IPS-15b (cell line): Measurements from ENCODE around the gene SMG7.

Experiments
- H3K27me3 ChIP-seq: one replicate; pipeline ENCODE4 v1.6.1; 2013; ENCODE audit warnings: low read length; ENCODE audit not compliant: control insufficient read depth, insufficient read depth
- H3K36me3 ChIP-seq: one replicate; pipeline ENCODE4 v1.6.1; 2013; ENCODE audit warnings: low read length; ENCODE audit not compliant: control insufficient read depth, insufficient read depth
- H3K4me1 ChIP-seq: one replicate; pipeline ENCODE4 v1.6.1; 2013; ENCODE audit warnings: mild to moderate bottlenecking, low read length; ENCODE audit not compliant: control insufficient read depth, insufficient read depth
- H3K4me3 ChIP-seq: one replicate; pipeline ENCODE4 v1.5.1; 2013; ENCODE audit warnings: low read depth, low read length
- H3K9ac ChIP-seq: one replicate; pipeline ENCODE4 v1.6.1; 2013; ENCODE audit warnings: low read depth, mild to moderate bottlenecking, low read length
- H3K9me3 ChIP-seq: one replicate; pipeline ENCODE4 v1.6.1; 2013; ENCODE audit warnings: mild to moderate bottlenecking, low read length; ENCODE audit not compliant: control insufficient read depth, insufficient read depth

Gene SMG7

GRCh38 chr1:183517401-183517800 is 45.1 kb downstream of the SMG7 start:
- Histone ChIP-seq H3K9ac (no peak overlapping the region), H3K36me3 (peaks cover 8% of the 10 kb centered on the region), H3K4me1 (no peaks in the 10 kb centered on the region), H3K4me3 (no peak overlapping the region), H3K9me3 (no peaks in the 10 kb centered on the region), H3K27me3 (no peaks in the 10 kb centered on the region)

GRCh38 chr1:183520379-183520778 is 48.1 kb downstream of the SMG7 start:
- Histone ChIP-seq H3K9me3 (no peaks in the 10 kb centered on the region), H3K4me1 (no peaks in the 10 kb centered on the region), H3K9ac (no peak overlapping the region), H3K4me3 (no peak overlapping the region), H3K36me3 (peaks cover 8% of the 10 kb centered on the region), H3K27me3 (no peaks in the 10 kb centered on the region)

- no peaks in the 10 kb centered on the region for H3K4me1 ChIP-seq
- no peaks in the 10 kb centered on the region for H3K27me3 ChIP-seq
- no peaks in the 10 kb centered on the region for H3K9me3 ChIP-seq
- no peak overlapping the region for H3K9ac ChIP-seq
- H3K36me3 ChIP-seq, result peaks cover 8% of the 10 kb centered on the region
- H3K4me3 ChIP-seq, result no peak overlapping the region
Observed at GRCh38 chr1:183522104-183522503, 49.8 kb downstream of the SMG7 start.

- Histone ChIP-seq H3K36me3 (peaks cover 5% of the 10 kb centered on the region), H3K4me1 (no peaks in the 10 kb centered on the region), H3K4me3 (no peak overlapping the region), H3K27me3 (no peaks in the 10 kb centered on the region), H3K9me3 (no peaks in the 10 kb centered on the region), H3K9ac (no peak overlapping the region)
Observed at GRCh38 chr1:183528577-183528976, 56.3 kb downstream of the SMG7 start.

- no peaks in the 10 kb centered on the region for H3K9me3 ChIP-seq
- no peak overlapping the region for H3K4me3 ChIP-seq
- H3K36me3 ChIP-seq, result peaks cover 5% of the 10 kb centered on the region
- H3K27me3 ChIP-seq, result no peaks in the 10 kb centered on the region
- H3K4me1 ChIP-seq, result no peaks in the 10 kb centered on the region
- H3K9ac ChIP-seq, result no peak overlapping the region
Observed at GRCh38 chr1:183533617-183534174, 61.4 kb downstream of the SMG7 start.

GRCh38 chr1:183537405-183537804 is 65.1 kb downstream of the SMG7 start:
- peaks cover 11% of the 10 kb centered on the region for H3K36me3 ChIP-seq

GRCh38 chr1:183543619-183544204 is 71.4 kb downstream of the SMG7 start:
- Histone ChIP-seq H3K4me1 (peaks cover 12% of the 10 kb centered on the region), H3K36me3 (peaks cover 25% of the 10 kb centered on the region), H3K9me3 (no peaks in the 10 kb centered on the region), H3K27me3 (no peaks in the 10 kb centered on the region), H3K9ac (no peak overlapping the region), H3K4me3 (no peak overlapping the region)

More at GRCh38 chr1:183537405-183537804, 65.1 kb downstream of the SMG7 start:
- Histone ChIP-seq H3K27me3 (no peaks in the 10 kb centered on the region), H3K4me1 (no peaks in the 10 kb centered on the region), H3K9ac (no peak overlapping the region), H3K4me3 (no peak overlapping the region), H3K9me3 (no peaks in the 10 kb centered on the region)

- H3K4me3 ChIP-seq, result no peak overlapping the region
- no peaks in the 10 kb centered on the region for H3K9me3 ChIP-seq
- H3K27me3 ChIP-seq, result no peaks in the 10 kb centered on the region
- peaks cover 30% of the 10 kb centered on the region for H3K36me3 ChIP-seq
- H3K4me1 ChIP-seq, result peaks cover 12% of the 10 kb centered on the region
- no peak overlapping the region for H3K9ac ChIP-seq
Observed at GRCh38 chr1:183544598-183545297, 72.4 kb downstream of the SMG7 start.

- Histone ChIP-seq H3K36me3 (peaks cover 30% of the 10 kb centered on the region), H3K9ac (no peak overlapping the region), H3K27me3 (no peaks in the 10 kb centered on the region), H3K9me3 (no peaks in the 10 kb centered on the region), H3K4me1 (peaks cover 12% of the 10 kb centered on the region), H3K4me3 (no peak overlapping the region)
Observed at GRCh38 chr1:183546427-183546826, 74.1 kb downstream of the SMG7 start.

GRCh38 chr1:183548116-183548515 is 75.8 kb downstream of the SMG7 start:
- H3K4me3 ChIP-seq, result no peak overlapping the region
- H3K36me3 ChIP-seq, result peaks cover 38% of the 10 kb centered on the region
- no peaks in the 10 kb centered on the region for H3K27me3 ChIP-seq
- peaks cover 12% of the 10 kb centered on the region for H3K4me1 ChIP-seq
- H3K9ac ChIP-seq, result no peak overlapping the region
- no peaks in the 10 kb centered on the region for H3K9me3 ChIP-seq

GRCh38 chr1:183550915-183551314 is 78.6 kb downstream of the SMG7 start:
- H3K9ac ChIP-seq, result no peak overlapping the region
- peaks cover 12% of the 10 kb centered on the region for H3K4me1 ChIP-seq

GRCh38 chr1:183551924-183552323 is 79.6 kb downstream of the SMG7 start:
- H3K36me3 ChIP-seq, result peaks cover 30% of the 10 kb centered on the region
- H3K9me3 ChIP-seq, result no peaks in the 10 kb centered on the region
- H3K4me3 ChIP-seq, result no peak overlapping the region
- no peaks in the 10 kb centered on the region for H3K27me3 ChIP-seq
- H3K4me1 ChIP-seq, result peaks cover 5% of the 10 kb centered on the region
- no peak overlapping the region for H3K9ac ChIP-seq

More at GRCh38 chr1:183550915-183551314, 78.6 kb downstream of the SMG7 start:
- H3K9me3 ChIP-seq, result no peaks in the 10 kb centered on the region
- peaks cover 32% of the 10 kb centered on the region for H3K36me3 ChIP-seq
- H3K4me3 ChIP-seq, result no peak overlapping the region
- no peaks in the 10 kb centered on the region for H3K27me3 ChIP-seq
